Naive thymus-derived CD8-positive, alpha-beta T cell (primary cell): Measurements from ENCODE around the gene WDR87. TPM values are rescaled to one million over a fixed set of nuclear protein-coding genes. Genes with fewer than 3 reads are reported as not detected.

ENCODE experiments used
- ATAC-seq, 2 donors: fragments of 150-1000 bp; cut with Tn5 transposase in 1 of 2; sonication (Bioruptor Pico), chemical (Tn5 transposase) in 1 of 2; 1 replicate in 1 of 2; 2 replicates in 1 of 2; pipeline ENCODE4 v1.10.0; 2021; ENCODE audit warnings: mild to moderate bottlenecking in 2 of 2, moderate library complexity in 2 of 2
- POLR2A ChIA-PET: fragments of 350-600 bp; sonication (Branson Sonifier 250); formaldehyde crosslinking; loops from one replicate; lab custom pipeline; 2021; ENCODE audit warnings: antibody characterized with exemption; lab: Charles Lee
- DNase-seq, 10 donors: peaks; one replicate each; pipeline versions ENCODE4 v3.0.0 to v3.0.0-alpha.2; 2020 to 2022
- H3K27ac Mint-ChIP-seq, 10 donors: one replicate each; pipeline ENCODE4 v1.8.0; 2020 to 2022; ENCODE audit warnings: mild to moderate bottlenecking in 10 of 10, mixed read lengths in 10 of 10, moderate library complexity in 4 of 10, inconsistent platforms in 1 of 10
- H3K27me3 Mint-ChIP-seq, 5 donors: one replicate each; pipeline ENCODE4 v1.8.0; 2021 to 2022; ENCODE audit warnings: mixed read lengths in 5 of 5
- H3K36me3 Mint-ChIP-seq, 3 donors: one replicate each; pipeline ENCODE4 v1.8.0; 2020 to 2022; ENCODE audit warnings: mixed read lengths in 3 of 3, mild to moderate bottlenecking in 2 of 3, inconsistent platforms in 1 of 3
- H3K4me1 Mint-ChIP-seq, 4 donors: one replicate each; pipeline ENCODE4 v1.8.0; 2021 to 2022; ENCODE audit warnings: mixed read lengths in 4 of 4
- H3K4me3 Mint-ChIP-seq, 10 donors: one replicate each; pipeline ENCODE4 v1.8.0; 2020 to 2022; ENCODE audit warnings: mild to moderate bottlenecking in 10 of 10, mixed read lengths in 10 of 10, moderate library complexity in 6 of 10, inconsistent platforms in 1 of 10
- H3K9me3 Mint-ChIP-seq, 9 donors: one replicate each; pipeline ENCODE4 v1.8.0; 2020 to 2022; ENCODE audit warnings: mixed read lengths in 9 of 9, mild to moderate bottlenecking in 3 of 9, inconsistent platforms in 1 of 9, moderate library complexity in 1 of 9
- polyA plus RNA-seq, 3 donors: library from polyadenylated mRNA; unstranded; fragments of 300-500 nt; fragmentation: Illumina TruSeq; gene quantifications; one replicate each; pipeline ENCODE4 v1.2.3, GENCODE V29; 2021
- total RNA-seq, 8 experiments: library from RNA in 2 of 8; stranded (reverse) in 2 of 8; gene quantifications; one replicate each; pipeline ENCODE4 v1.2.3 and lab custom pipeline; 2021 to 2026

Gene WDR87
- total and polyA plus RNA-seq, 5 experiments from 2014 or later = not detected

DNA sequence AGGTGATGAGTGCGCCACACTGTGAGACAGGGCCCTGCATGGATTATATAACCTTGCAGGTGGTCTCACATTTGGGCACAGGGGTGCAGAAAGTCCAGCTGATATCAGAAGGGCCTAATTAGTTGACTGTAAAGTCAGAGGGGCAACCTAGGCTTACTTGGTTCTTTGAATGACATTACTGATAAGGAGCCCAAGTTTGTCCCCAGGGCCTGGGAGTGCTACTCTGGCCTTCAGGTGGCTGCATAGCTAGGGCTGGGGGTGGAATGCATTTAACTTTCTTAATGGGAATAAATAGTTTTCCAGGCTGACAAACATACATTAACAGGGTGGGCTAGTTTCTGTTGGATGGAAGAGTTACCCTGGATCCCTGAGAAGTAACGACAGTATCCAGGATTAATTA, 3.3 kb downstream of the WDR87 start:
- DNase-seq (no peak), ATAC-seq (no peak)
- Mint-ChIP-seq H3K4me1 (peaks cover 8 to 23% (median 17%) of the 10 kb centered on the region in 4 donors), H3K36me3 (no peaks in the 10 kb centered on the region), H3K4me3 (no peak overlapping the region), H3K9me3 (no peaks in the 10 kb centered on the region), H3K27ac (peak overlapping the region in 6 of 10 donors; percentile 8 to 74 (median 62)), H3K27me3 (no peaks in the 10 kb centered on the region)
- POLR2A ChIA-PET = interaction anchor here (0.6 to 1.8 kb wide), 5 partner anchors 34 to 1482 kb away, joined by 3 to 5 read pairs (median 3); partner anchors contain the start of gene PSMD8

DNA sequence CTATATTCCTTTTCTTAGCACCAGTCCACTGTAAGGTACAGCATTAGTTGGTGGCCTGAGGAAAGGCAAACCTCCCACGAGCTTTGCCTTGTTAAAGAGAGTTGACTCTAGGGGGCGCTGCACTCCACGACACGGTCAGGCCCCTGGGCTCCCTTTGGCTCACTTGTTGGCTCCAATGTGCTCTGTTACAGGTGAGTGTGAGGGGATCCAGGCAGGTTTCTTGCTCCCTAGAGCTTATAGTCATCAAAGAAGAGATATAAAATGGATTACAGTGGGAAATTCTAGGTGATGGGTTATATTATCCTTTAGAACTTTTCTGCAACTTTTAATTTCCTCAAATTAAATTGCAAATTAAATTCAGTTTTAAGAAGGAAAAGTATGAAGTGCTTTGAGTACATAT, 3.7 kb downstream of the WDR87 start:
- POLR2A ChIA-PET = interaction anchor here (0.5 to 1.8 kb wide), 6 partner anchors 35 to 1482 kb away, joined by 3 to 5 read pairs (median 3); partner anchors contain the start of gene CATSPERG
- peaks cover 7 to 19% (median 13%) of the 10 kb centered on the region in 4 donors for H3K4me1 Mint-ChIP-seq
- H3K27ac Mint-ChIP-seq = peak overlapping the region in 6 of 10 donors; percentile 8 to 74 (median 62)
- no peaks in the 10 kb centered on the region for H3K9me3 Mint-ChIP-seq
- no peaks in the 10 kb centered on the region for H3K27me3 Mint-ChIP-seq
- no peak overlapping the region for H3K4me3 Mint-ChIP-seq
- ATAC-seq (peak; percentile 17 to 18), DNase-seq (peak; percentile 57 to 91 (median 75))
- no peaks in the 10 kb centered on the region for H3K36me3 Mint-ChIP-seq

DNA sequence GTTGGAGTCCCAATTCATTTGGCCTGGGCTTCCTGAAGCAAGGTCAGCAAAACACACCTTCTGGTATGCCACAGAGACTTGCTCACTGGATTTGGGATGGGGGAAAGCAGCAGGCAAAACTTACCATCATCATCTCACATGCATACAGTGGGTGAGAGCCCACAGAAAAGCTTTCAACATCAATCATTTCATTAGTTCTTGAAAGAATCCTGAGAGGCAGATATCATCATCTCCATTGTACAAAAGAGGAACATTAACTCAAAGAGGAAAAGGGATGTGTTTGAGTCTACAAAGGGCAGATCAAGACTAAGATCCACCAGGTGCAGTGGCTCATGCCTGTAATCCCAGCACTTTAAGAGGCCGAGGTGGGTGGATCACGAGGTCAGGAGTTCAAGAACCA, 6.4 kb downstream of the WDR87 start:
- no peaks in the 10 kb centered on the region for H3K36me3 Mint-ChIP-seq
- ATAC-seq (no peak), DNase-seq (no peak)
- no peaks in the 10 kb centered on the region for H3K9me3 Mint-ChIP-seq
- POLR2A ChIA-PET = no interaction called here
- H3K27ac Mint-ChIP-seq = no peak overlapping the region
- H3K4me3 Mint-ChIP-seq = no peak overlapping the region
- peaks cover 0 to 5% (median 1%) of the 10 kb centered on the region in 4 donors for H3K4me1 Mint-ChIP-seq
- no peaks in the 10 kb centered on the region for H3K27me3 Mint-ChIP-seq

DNA sequence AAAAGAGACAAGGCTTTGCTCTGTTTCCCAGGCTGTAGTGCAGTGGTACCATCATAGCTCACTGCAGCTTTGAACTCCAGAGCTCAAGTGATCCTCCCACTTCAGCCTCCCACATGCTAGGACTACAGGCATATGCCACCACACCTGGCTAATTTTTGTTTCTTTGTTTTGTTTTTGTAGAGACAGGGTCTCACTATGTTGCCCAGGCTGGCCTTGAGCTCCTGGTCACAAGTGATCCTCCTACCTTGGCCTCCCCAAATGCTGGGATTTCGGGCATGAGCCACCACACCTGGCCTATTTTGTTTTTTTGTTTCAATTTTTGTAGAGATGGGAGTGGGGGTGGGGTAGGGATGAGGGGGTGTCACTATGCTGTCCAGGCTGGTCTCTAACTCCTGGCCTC, 6.9 kb downstream of the WDR87 start:
- Mint-ChIP-seq H3K9me3 (no peaks in the 10 kb centered on the region), H3K36me3 (no peaks in the 10 kb centered on the region), H3K4me3 (no peak overlapping the region), H3K27ac (peak overlapping the region in 1 of 10 donors; percentile 34), H3K4me1 (peaks cover 0 to 5% (median 1%) of the 10 kb centered on the region in 4 donors), H3K27me3 (no peaks in the 10 kb centered on the region)
- ATAC-seq = no peak
- no peak for DNase-seq
- POLR2A ChIA-PET = interaction anchor here (0.7 kb wide), 1 partner anchor 328 kb away, joined by 6 read pairs; no protein-coding TSS in a partner anchor

DNA sequence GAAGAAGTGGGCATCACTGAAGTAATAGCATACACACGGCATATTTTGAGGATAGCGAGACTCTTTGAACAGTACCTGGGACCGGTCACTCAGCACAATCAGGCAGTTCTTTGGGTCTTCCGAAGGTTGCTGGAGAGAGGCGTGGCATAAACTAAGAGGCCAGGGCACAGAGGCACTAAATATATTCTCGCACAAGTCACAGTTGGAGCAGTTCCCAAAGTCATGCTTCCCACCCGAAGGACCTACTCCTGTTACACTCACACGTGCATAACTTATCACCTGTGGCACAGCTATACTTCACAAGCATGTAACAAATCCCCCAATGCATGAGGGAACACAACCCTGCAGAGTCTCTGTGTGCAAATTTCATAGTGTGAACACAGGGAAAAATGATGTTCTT, 10.2 kb downstream of the WDR87 start:
- peaks cover 9 to 20% (median 13%) of the 10 kb centered on the region in 5 donors for H3K27me3 Mint-ChIP-seq
- H3K36me3 Mint-ChIP-seq = peaks cover 0 to 6% (median 0%) of the 10 kb centered on the region in 3 donors
- no peaks in the 10 kb centered on the region for H3K9me3 Mint-ChIP-seq
- ATAC-seq (no peak), DNase-seq (no peak)
- H3K4me1 Mint-ChIP-seq = peaks cover 0 to 4% (median 1%) of the 10 kb centered on the region in 4 donors
- H3K4me3 Mint-ChIP-seq = no peak overlapping the region
- POLR2A ChIA-PET = no interaction called here
- H3K27ac Mint-ChIP-seq = no peak overlapping the region

DNA sequence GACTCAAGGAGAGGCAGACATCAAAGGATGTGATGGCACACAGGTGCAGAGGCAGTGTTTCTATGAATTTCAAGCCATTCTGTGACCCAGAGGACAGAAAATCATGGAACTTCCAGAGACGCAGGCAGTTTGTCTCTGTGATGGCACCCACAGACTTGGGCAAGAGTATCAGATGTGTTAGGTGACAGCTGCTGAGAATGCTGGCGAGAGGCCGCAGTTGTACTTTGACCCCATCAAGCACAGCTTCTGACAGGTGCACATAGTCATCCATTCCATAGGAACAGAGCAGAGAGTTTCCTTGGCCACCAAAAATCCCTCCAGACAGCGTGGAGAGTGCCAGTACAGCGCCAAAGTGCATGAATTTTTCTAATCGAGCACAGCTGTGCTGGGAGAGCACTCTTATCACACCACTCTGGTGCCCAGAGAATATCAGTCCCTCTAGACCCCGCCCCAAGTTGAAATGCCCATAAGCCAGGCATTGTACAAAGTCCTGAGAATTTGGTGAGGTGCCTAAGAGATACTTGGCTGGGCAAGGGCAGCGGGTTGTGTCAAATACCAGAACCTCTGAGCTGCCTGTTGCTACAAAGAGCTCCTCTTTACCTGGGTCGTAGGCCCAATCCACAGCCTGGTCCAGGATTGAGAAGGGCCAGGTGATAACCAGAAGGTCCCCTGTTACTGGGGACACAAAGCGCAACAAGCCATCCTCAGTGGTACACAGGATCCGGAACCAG, 12.4 kb downstream of the WDR87 start:
- Mint-ChIP-seq H3K27ac (no peak overlapping the region), H3K9me3 (no peaks in the 10 kb centered on the region), H3K36me3 (peaks cover 0 to 6% (median 0%) of the 10 kb centered on the region in 3 donors), H3K4me3 (no peak overlapping the region), H3K4me1 (peaks cover 0 to 4% (median 1%) of the 10 kb centered on the region in 4 donors), H3K27me3 (peaks cover 9 to 20% (median 13%) of the 10 kb centered on the region in 5 donors)
- POLR2A ChIA-PET = no interaction called here
- DNase-seq (no peak), ATAC-seq (no peak)

DNA sequence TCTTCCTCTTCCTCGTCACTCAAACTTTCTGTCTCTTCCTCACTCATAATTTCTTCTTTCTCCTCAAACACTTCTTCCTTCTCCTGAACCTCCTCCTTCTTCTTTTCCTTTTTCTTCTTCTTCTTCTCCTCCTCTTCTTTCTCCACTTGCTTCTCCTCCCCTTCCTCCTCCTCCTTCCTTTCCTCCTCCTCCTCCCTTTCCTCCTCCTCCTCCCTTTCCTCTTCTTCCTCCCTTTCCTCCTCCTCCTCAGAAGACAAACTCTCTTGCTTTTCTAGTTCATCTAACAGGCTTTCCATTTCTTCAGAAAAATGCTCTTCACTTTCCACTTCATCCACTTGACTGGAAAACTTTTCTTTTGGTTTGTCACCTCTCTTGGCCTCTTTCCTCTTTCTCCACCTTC, 19.8 kb downstream of the WDR87 start:
- no peak for DNase-seq
- no peak for ATAC-seq
- H3K27me3 Mint-ChIP-seq = peaks cover under 1 to 5% (median 3%) of the 10 kb centered on the region in 5 donors
- POLR2A ChIA-PET = no interaction called here
- no peak overlapping the region for H3K27ac Mint-ChIP-seq
- peaks cover 0 to 15% (median 4%) of the 10 kb centered on the region in 3 donors for H3K36me3 Mint-ChIP-seq
- H3K4me3 Mint-ChIP-seq = no peak overlapping the region
- no peaks in the 10 kb centered on the region for H3K4me1 Mint-ChIP-seq
- peaks cover 0 to 35% (median 9%) of the 10 kb centered on the region in 9 donors for H3K9me3 Mint-ChIP-seq

DNA sequence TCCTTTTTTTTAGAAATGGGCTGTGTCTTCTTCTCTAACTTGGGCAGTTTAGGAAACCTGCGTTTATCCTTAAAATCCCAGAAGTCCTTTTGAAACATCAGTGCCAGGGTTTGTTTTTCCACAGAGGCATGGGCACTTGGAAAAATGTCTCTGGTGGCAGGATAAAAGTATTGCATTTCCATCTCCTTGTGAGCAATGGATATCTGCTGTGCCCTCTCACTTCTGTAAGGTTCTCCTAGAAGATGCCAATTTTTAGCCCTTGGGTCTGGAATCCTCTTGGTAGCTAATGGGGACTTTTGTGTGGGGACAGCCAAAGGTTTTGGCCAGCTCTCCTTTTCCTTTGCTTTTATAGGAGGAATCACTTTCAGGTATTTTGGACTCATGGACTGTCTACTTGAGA, 21.0 kb downstream of the WDR87 start:
- ATAC-seq (no peak), DNase-seq (no peak)
- no peaks in the 10 kb centered on the region for H3K27me3 Mint-ChIP-seq
- H3K4me3 Mint-ChIP-seq = no peak overlapping the region
- no peaks in the 10 kb centered on the region for H3K4me1 Mint-ChIP-seq
- POLR2A ChIA-PET = no interaction called here
- peaks cover 0 to 16% (median 6%) of the 10 kb centered on the region in 3 donors for H3K36me3 Mint-ChIP-seq
- H3K9me3 Mint-ChIP-seq = peaks cover 0 to 42% (median 10%) of the 10 kb centered on the region in 9 donors
- H3K27ac Mint-ChIP-seq = no peak overlapping the region

DNA sequence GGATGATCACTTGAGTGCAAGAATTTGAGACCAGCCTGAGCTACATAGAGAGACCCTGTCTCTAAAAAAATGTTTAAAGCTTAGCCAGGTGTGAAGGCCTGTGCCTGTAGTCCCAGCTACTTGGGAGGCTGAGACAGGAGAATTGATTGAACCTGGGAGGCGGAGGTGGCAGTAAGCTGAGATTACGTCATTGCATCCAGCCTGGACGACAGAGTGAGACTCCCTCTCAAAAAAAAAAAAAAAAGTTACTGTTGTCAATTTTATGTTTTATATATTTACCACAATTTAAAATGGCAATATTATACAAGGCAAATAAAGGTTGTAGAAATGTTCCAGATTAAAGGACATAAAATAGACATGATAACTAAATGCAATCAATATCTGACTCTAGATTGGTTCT, 29.2 kb downstream of the WDR87 start:
- no peak overlapping the region for H3K27ac Mint-ChIP-seq
- peaks cover 0 to 6% (median 6%) of the 10 kb centered on the region in 3 donors for H3K36me3 Mint-ChIP-seq
- peaks cover 0 to 9% (median 5%) of the 10 kb centered on the region in 5 donors for H3K27me3 Mint-ChIP-seq
- no peak for ATAC-seq
- no peak for DNase-seq
- POLR2A ChIA-PET = no interaction called here
- peaks cover 0 to 18% (median 8%) of the 10 kb centered on the region in 9 donors for H3K9me3 Mint-ChIP-seq
- H3K4me1 Mint-ChIP-seq = no peaks in the 10 kb centered on the region
- H3K4me3 Mint-ChIP-seq = no peak overlapping the region

DNA sequence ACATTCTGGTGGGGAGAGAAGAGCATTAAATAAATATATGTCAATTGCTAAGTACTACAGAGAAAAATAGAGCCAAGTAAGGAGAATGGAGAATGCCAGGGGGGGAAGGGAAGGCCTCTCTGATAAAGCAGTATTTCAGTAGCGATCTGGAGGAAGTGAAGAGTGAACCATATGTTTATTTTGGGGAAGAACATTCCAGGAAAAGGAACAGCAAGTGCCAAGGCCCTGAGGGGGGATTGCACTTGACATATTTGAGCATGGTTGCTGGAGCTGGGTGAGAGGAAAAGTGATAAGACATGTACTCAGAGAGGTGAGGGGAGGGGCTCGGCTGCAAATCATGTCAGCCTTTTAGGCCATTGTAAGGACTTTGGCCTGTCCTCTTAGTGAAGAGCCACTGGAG, 30.4 kb downstream of the WDR87 start:
- Mint-ChIP-seq H3K27me3 (peaks cover 0 to 19% (median 9%) of the 10 kb centered on the region in 5 donors), H3K4me3 (no peak overlapping the region), H3K4me1 (no peaks in the 10 kb centered on the region), H3K36me3 (peaks cover 0 to 2% (median 0%) of the 10 kb centered on the region in 3 donors), H3K27ac (peak overlapping the region in 1 of 10 donors; percentile 24), H3K9me3 (peaks cover 0 to 10% (median 5%) of the 10 kb centered on the region in 9 donors)
- ATAC-seq (no peak), DNase-seq (no peak)
- POLR2A ChIA-PET = no interaction called here

DNA sequence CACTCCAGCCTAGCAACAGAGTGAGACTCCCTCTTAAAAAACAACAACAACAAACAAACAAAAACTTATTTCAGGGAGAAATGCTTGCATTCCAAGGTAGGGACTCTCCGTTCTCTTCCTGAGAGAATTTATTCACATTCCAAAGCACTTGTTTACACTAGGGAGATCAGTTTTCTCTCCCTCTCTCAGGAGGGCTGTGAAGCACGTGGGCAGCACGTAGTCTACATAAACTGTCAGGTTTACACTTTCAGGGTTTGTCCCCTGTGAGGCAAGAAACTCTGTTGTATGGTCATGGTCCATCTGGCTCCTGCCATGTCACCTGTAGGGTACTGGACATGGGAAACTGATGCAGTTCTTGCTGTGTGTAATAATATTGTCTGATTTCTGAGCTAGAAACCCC, 31.6 kb downstream of the WDR87 start:
- Mint-ChIP-seq H3K27me3 (peaks cover 3 to 27% (median 11%) of the 10 kb centered on the region in 5 donors), H3K9me3 (peaks cover 0 to 16% (median 5%) of the 10 kb centered on the region in 9 donors), H3K36me3 (peaks cover 0 to 11% (median 0%) of the 10 kb centered on the region in 3 donors), H3K4me3 (no peak overlapping the region), H3K4me1 (no peaks in the 10 kb centered on the region), H3K27ac (no peak overlapping the region)
- no peak for ATAC-seq
- DNase-seq = no peak
- POLR2A ChIA-PET = no interaction called here

DNA sequence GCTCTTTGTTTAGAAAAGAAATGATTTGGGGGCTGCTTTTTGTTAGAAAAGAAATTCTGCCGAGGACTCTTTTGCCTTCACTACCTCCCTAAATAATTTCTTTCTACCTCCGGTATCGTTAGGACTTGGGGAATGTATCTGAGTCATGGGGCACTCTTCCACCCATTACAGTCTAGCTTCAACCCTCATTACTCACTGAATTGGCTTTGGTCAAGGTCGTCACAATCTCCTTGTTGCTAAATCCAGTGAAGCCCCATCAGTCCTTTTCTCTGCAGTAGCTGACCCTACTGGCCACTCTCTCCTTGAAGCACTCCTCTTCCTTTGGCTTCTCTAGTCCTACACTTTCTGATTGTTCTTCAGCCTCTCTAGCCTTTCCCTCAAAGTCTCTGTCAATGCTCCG, 34.0 kb downstream of the WDR87 start:
- no peak overlapping the region for H3K27ac Mint-ChIP-seq
- DNase-seq (no peak), ATAC-seq (no peak)
- POLR2A ChIA-PET = no interaction called here
- peaks cover 0 to 17% (median 0%) of the 10 kb centered on the region in 3 donors for H3K36me3 Mint-ChIP-seq
- peaks cover 0 to 11% (median 1%) of the 10 kb centered on the region in 9 donors for H3K9me3 Mint-ChIP-seq
- H3K4me3 Mint-ChIP-seq = no peak overlapping the region
- H3K4me1 Mint-ChIP-seq = no peaks in the 10 kb centered on the region
- H3K27me3 Mint-ChIP-seq = peaks cover 9 to 27% (median 17%) of the 10 kb centered on the region in 5 donors

DNA sequence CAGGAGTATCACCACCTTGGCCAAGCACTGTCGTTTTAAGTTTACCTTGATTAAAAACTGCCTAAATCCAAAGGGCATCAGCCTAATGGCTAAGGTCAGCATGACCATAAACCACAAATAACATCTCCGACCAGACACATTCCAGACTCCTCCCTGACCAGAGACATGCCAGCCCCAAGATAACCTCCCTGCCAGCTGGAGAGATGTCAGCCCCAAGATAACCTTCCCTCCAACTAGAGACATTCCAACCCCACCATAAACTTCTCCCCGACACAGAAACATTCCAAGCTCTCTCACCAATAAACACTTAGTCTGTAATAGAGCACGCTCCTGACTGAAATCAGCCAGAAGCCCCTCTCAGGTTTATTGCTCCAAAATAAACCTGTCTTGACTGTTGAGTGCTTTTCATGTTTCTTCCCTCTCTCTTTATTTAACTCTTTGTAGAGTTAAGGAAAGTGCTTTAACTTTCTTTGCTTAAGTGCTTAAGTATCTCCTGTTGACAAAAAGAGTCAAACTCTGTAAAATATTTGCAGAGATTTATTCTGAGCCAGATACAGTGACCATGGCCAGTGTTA, 36.5 kb downstream of the WDR87 start:
- ATAC-seq (no peak), DNase-seq (no peak)
- Mint-ChIP-seq H3K4me3 (no peak overlapping the region), H3K27ac (no peak overlapping the region), H3K27me3 (peaks cover 9 to 28% (median 19%) of the 10 kb centered on the region in 5 donors), H3K4me1 (no peaks in the 10 kb centered on the region), H3K9me3 (peaks cover 0 to 12% (median 6%) of the 10 kb centered on the region in 9 donors), H3K36me3 (peaks cover 0 to 17% (median 0%) of the 10 kb centered on the region in 3 donors)
- POLR2A ChIA-PET = no interaction called here
